Stimulated activated naive CD8-positive, alpha-beta T cell treated with anti-CD3 and anti-CD28 coated beads, Interleukin-15, amount 100 ng/mL, for 72 hours (primary cell): Measurements from ENCODE around the gene CAPN9.
A peak's percentile ranks its signal among the peaks of the same experiment; 100 is the strongest.

Experiments
- ATAC-seq: fragments of 150-1000 bp; cut with Tn5 transposase; 2 replicates; pipeline ENCODE4 v1.10.0; 2021; ENCODE audit warnings: mild to moderate bottlenecking, moderate library complexity
- DNase-seq, 2 donors: peaks; one replicate each; pipeline ENCODE4 v3.0.0; 2021 to 2022
- H3K27ac Mint-ChIP-seq, 2 donors: one replicate each; pipeline ENCODE4 v1.8.0; 2022; ENCODE audit warnings: mild to moderate bottlenecking in 2 of 2, mixed read lengths in 2 of 2, moderate library complexity in 2 of 2
- H3K27me3 Mint-ChIP-seq: one replicate; pipeline ENCODE4 v1.8.0; 2022; ENCODE audit warnings: mixed read lengths
- H3K4me1 Mint-ChIP-seq: one replicate; pipeline ENCODE4 v1.8.0; 2022; ENCODE audit warnings: mild to moderate bottlenecking, mixed read lengths
- H3K4me3 Mint-ChIP-seq, 2 donors: one replicate each; pipeline ENCODE4 v1.8.0; 2022; ENCODE audit warnings: mild to moderate bottlenecking in 2 of 2, mixed read lengths in 2 of 2, moderate library complexity in 1 of 2
- H3K9me3 Mint-ChIP-seq, 2 donors: one replicate each; pipeline ENCODE4 v1.8.0; 2022; ENCODE audit warnings: mixed read lengths in 2 of 2

CAPN9 gene

GRCh38 chr1:230790026-230790425 lies 42.8 kb downstream of the CAPN9 start:
- no peak overlapping the region for H3K4me3 Mint-ChIP-seq
- DNase-seq: no peak
- no peak for ATAC-seq
- H3K9me3 Mint-ChIP-seq: no peaks in the 10 kb centered on the region
- H3K27ac Mint-ChIP-seq: no peak overlapping the region
- H3K4me1 Mint-ChIP-seq: no peaks in the 10 kb centered on the region
- peaks cover 20% of the 10 kb centered on the region for H3K27me3 Mint-ChIP-seq

GRCh38 chr1:230791986-230792564 lies 44.9 kb downstream of the CAPN9 start:
- no peaks in the 10 kb centered on the region for H3K4me1 Mint-ChIP-seq
- no peak overlapping the region for H3K4me3 Mint-ChIP-seq
- peak overlapping the region; percentile 57 to 61 for H3K27ac Mint-ChIP-seq
- H3K9me3 Mint-ChIP-seq: no peaks in the 10 kb centered on the region
- no peak for DNase-seq
- ATAC-seq: no peak
- peaks cover 20% of the 10 kb centered on the region for H3K27me3 Mint-ChIP-seq

- no peaks in the 10 kb centered on the region for H3K9me3 Mint-ChIP-seq
- peaks cover 20% of the 10 kb centered on the region for H3K27me3 Mint-ChIP-seq
- no peak overlapping the region for H3K4me3 Mint-ChIP-seq
- ATAC-seq (no peak), DNase-seq (no peak)
- H3K27ac Mint-ChIP-seq: no peak overlapping the region
- H3K4me1 Mint-ChIP-seq: no peaks in the 10 kb centered on the region
These were observed 45.7 kb downstream of the CAPN9 start for GRCh38 chr1:230792691-230793462.

- Mint-ChIP-seq H3K4me1 (no peaks in the 10 kb centered on the region), H3K27me3 (peaks cover 25% of the 10 kb centered on the region), H3K27ac (no peak overlapping the region), H3K4me3 (no peak overlapping the region), H3K9me3 (no peaks in the 10 kb centered on the region)
- ATAC-seq (no peak), DNase-seq (no peak)
These were observed 46.2 kb downstream of the CAPN9 start for GRCh38 chr1:230793463-230793745.

- no peak for DNase-seq
- Mint-ChIP-seq H3K27me3 (peaks cover 28% of the 10 kb centered on the region), H3K4me3 (no peak overlapping the region), H3K4me1 (no peaks in the 10 kb centered on the region), H3K27ac (no peak overlapping the region), H3K9me3 (no peaks in the 10 kb centered on the region)
- no peak for ATAC-seq
These were observed 47.2 kb downstream of the CAPN9 start for GRCh38 chr1:230794431-230794830.

- H3K4me3 Mint-ChIP-seq: no peak overlapping the region
- no peak overlapping the region for H3K27ac Mint-ChIP-seq
- ATAC-seq: no peak
- peaks cover 25% of the 10 kb centered on the region for H3K27me3 Mint-ChIP-seq
- no peaks in the 10 kb centered on the region for H3K4me1 Mint-ChIP-seq
- no peaks in the 10 kb centered on the region for H3K9me3 Mint-ChIP-seq
- DNase-seq: no peak
These were observed 47.9 kb downstream of the CAPN9 start for GRCh38 chr1:230794871-230795605.

GRCh38 chr1:230796626-230797025 lies 49.4 kb downstream of the CAPN9 start:
- H3K4me3 Mint-ChIP-seq: no peak overlapping the region
- H3K27me3 Mint-ChIP-seq: peaks cover 18% of the 10 kb centered on the region
- no peaks in the 10 kb centered on the region for H3K4me1 Mint-ChIP-seq
- ATAC-seq (no peak), DNase-seq (no peak)
- H3K27ac Mint-ChIP-seq: no peak overlapping the region
- H3K9me3 Mint-ChIP-seq: no peaks in the 10 kb centered on the region

GRCh38 chr1:230797376-230797920 lies 50.3 kb downstream of the CAPN9 start:
- DNase-seq (no peak), ATAC-seq (no peak)
- H3K27me3 Mint-ChIP-seq: peaks cover 23% of the 10 kb centered on the region
- no peaks in the 10 kb centered on the region for H3K9me3 Mint-ChIP-seq
- no peak overlapping the region for H3K4me3 Mint-ChIP-seq
- no peaks in the 10 kb centered on the region for H3K4me1 Mint-ChIP-seq
- peak overlapping the region in 1 of 2 donors; percentile 23 for H3K27ac Mint-ChIP-seq

- Mint-ChIP-seq H3K9me3 (no peaks in the 10 kb centered on the region), H3K4me1 (no peaks in the 10 kb centered on the region), H3K4me3 (no peak overlapping the region), H3K27me3 (peaks cover 23% of the 10 kb centered on the region), H3K27ac (no peak overlapping the region)
- no peak for ATAC-seq
- no peak for DNase-seq
These were observed 50.8 kb downstream of the CAPN9 start for GRCh38 chr1:230797942-230798365.

GRCh38 chr1:230798491-230798890 lies 51.3 kb downstream of the CAPN9 start:
- Mint-ChIP-seq H3K9me3 (no peaks in the 10 kb centered on the region), H3K4me1 (no peaks in the 10 kb centered on the region), H3K27ac (no peak overlapping the region), H3K4me3 (no peak overlapping the region), H3K27me3 (peaks cover 18% of the 10 kb centered on the region)
- no peak for DNase-seq
- no peak for ATAC-seq

GRCh38 chr1:230800891-230801840 lies 54.0 kb downstream of the CAPN9 start:
- no peak overlapping the region for H3K27ac Mint-ChIP-seq
- ATAC-seq: no peak
- H3K4me3 Mint-ChIP-seq: no peak overlapping the region
- DNase-seq: no peak
- H3K9me3 Mint-ChIP-seq: peaks cover 0 to under 1% of the 10 kb centered on the region in 2 donors
- H3K27me3 Mint-ChIP-seq: peaks cover 16% of the 10 kb centered on the region
- H3K4me1 Mint-ChIP-seq: no peaks in the 10 kb centered on the region

GRCh38 chr1:230804396-230804795 lies 57.2 kb downstream of the CAPN9 start:
- DNase-seq (no peak), ATAC-seq (no peak)
- no peaks in the 10 kb centered on the region for H3K4me1 Mint-ChIP-seq
- H3K27ac Mint-ChIP-seq: no peak overlapping the region
- peaks cover 5 to 10% of the 10 kb centered on the region in 2 donors for H3K9me3 Mint-ChIP-seq
- H3K27me3 Mint-ChIP-seq: peaks cover 8% of the 10 kb centered on the region
- H3K4me3 Mint-ChIP-seq: no peak overlapping the region

- no peaks in the 10 kb centered on the region for H3K4me1 Mint-ChIP-seq
- peaks cover 5 to 10% of the 10 kb centered on the region in 2 donors for H3K9me3 Mint-ChIP-seq
- DNase-seq (no peak), ATAC-seq (no peak)
- peaks cover 6% of the 10 kb centered on the region for H3K27me3 Mint-ChIP-seq
- H3K27ac Mint-ChIP-seq: no peak overlapping the region
- H3K4me3 Mint-ChIP-seq: no peak overlapping the region
These were observed 59.4 kb downstream of the CAPN9 start for GRCh38 chr1:230806552-230806951.

GRCh38 chr1:230807029-230807428 lies 59.8 kb downstream of the CAPN9 start:
- Mint-ChIP-seq H3K9me3 (peaks cover 5 to 10% of the 10 kb centered on the region in 2 donors), H3K4me1 (no peaks in the 10 kb centered on the region), H3K27ac (no peak overlapping the region), H3K27me3 (peaks cover 1% of the 10 kb centered on the region), H3K4me3 (no peak overlapping the region)
- ATAC-seq (no peak), DNase-seq (no peak)
